Measurements from ENCODE around the gene PNPLA3. TPM values are rescaled to one million over a fixed set of nuclear protein-coding genes. Genes with fewer than 3 reads are reported as not detected.

Gene PNPLA3
- total RNA-seq, 6 experiments from 2014 or later, result 17.5 to 66.8 (median 60.3) TPM

DNA sequence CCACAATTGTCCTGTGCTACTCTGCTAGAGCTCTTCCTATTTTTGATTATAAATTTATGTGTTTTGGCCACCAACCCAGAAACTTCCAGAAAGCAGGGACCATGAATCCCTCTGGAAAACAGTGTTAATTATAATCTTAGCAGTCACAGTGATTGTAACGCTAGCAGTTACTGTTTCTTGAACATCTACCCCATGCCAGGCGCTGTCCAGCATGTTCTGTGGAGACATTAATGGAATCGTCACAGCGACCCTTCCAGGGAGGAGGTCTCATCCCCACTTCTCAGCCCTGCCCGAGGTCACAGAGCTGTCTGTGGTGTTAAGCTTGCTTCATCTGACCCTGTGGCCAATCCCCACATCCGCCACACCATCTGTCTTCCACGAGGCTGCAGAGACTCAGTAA lies 17.9 kb upstream of the PNPLA3 start:
- no peak for ATAC-seq
- no peaks in the 10 kb centered on the region for H3K4me1 ChIP-seq
- H3K27me3 ChIP-seq, result no peaks in the 10 kb centered on the region
- H3K36me3 ChIP-seq, result no peaks in the 10 kb centered on the region
- H3K4me3 ChIP-seq, result no peak overlapping the region
- WGBS (ENCODE audit: insufficient coverage, low coverage, low lambda C conversion rate, missing lambda C conversion rate), result 50% methylated on average over 5 of the region's 7 CpGs
- TF ChIP-seq POLR2A (IDR thresholded peaks at IDR 0.05), result no peak
- TF ChIP-seq, protein P1, sequence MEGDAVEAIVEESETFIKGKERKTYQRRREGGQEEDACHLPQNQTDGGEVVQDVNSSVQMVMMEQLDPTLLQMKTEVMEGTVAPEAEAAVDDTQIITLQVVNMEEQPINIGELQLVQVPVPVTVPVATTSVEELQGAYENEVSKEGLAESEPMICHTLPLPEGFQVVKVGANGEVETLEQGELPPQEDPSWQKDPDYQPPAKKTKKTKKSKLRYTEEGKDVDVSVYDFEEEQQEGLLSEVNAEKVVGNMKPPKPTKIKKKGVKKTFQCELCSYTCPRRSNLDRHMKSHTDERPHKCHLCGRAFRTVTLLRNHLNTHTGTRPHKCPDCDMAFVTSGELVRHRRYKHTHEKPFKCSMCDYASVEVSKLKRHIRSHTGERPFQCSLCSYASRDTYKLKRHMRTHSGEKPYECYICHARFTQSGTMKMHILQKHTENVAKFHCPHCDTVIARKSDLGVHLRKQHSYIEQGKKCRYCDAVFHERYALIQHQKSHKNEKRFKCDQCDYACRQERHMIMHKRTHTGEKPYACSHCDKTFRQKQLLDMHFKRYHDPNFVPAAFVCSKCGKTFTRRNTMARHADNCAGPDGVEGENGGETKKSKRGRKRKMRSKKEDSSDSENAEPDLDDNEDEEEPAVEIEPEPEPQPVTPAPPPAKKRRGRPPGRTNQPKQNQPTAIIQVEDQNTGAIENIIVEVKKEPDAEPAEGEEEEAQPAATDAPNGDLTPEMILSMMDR (IDR thresholded peaks at IDR 0.05), result no peak
- H3K9me3 ChIP-seq, result no peaks in the 10 kb centered on the region
- intact Hi-C loops (cut with DNase I), result no loop called here
- H3K27ac ChIP-seq, result no peak overlapping the region
- no peak for DNase-seq

DNA sequence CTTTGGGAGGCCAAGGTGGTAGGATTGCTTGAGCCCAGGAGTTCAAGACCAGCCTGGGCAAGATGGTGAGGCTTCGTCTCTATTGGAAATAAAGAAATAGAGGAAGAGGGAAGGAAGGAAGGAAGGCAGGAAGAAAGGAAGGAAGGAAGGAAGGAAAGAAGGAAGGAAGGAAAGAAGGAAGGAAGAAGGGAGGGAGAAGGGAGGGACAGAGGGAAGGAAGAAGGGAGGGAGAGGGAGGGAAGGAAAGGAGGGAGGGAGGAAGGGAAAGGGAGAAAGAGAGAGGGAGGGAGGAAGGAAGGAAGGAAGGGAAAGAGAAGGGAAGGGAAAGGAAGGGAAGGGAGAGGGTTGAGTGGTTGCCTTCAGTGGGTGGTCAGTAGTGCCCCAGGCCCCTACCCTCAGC lies 13.9 kb upstream of the PNPLA3 start:
- no peak for DNase-seq
- WGBS (ENCODE audit: insufficient coverage, low coverage, low lambda C conversion rate, missing lambda C conversion rate), result 75% methylated on average over 1 of the region's 1 CpG
- no peak for TF ChIP-seq POLR2A (IDR thresholded peaks at IDR 0.05)
- TF ChIP-seq, protein P1 (IDR thresholded peaks at IDR 0.05), result no peak
- H3K27ac ChIP-seq, result no peak overlapping the region
- H3K27me3 ChIP-seq, result no peaks in the 10 kb centered on the region
- H3K4me3 ChIP-seq, result no peak overlapping the region
- intact Hi-C loops (cut with DNase I), result no loop called here
- H3K9me3 ChIP-seq, result no peaks in the 10 kb centered on the region
- H3K36me3 ChIP-seq, result no peaks in the 10 kb centered on the region
- H3K4me1 ChIP-seq, result no peaks in the 10 kb centered on the region
- no peak for ATAC-seq

DNA sequence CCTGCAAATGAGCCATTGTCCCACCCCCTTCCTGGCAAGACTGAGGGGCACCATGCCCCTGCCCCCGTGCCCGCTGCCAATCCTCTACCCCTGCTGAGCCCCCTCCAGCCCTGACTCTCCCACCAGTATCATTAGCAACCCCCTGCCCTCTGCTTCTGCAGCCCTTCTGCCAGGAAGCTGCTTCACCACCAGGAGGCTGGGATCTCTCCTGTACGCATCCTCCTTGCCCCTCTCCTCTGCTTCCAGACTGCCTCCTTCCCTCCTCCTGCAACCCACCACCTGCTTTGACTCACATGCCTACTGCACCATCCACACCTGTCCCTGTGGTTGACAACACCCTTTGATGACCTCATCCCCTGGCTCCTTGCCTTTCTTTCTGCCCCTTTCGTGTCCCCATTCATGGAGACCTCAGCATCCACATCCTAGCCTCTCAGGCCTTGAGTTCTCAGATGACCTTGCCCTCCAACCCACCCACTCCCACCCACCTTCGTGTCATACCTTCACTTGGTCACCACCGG lies 13.4 kb upstream of the PNPLA3 start:
- WGBS (ENCODE audit: insufficient coverage, low coverage, low lambda C conversion rate, missing lambda C conversion rate), result 36% methylated on average over 4 of the region's 6 CpGs
- no peaks in the 10 kb centered on the region for H3K27me3 ChIP-seq
- H3K9me3 ChIP-seq, result no peaks in the 10 kb centered on the region
- TF ChIP-seq, protein P1 (IDR thresholded peaks at IDR 0.05), result no peak
- TF ChIP-seq POLR2A (IDR thresholded peaks at IDR 0.05), result no peak
- DNase-seq (no peak), ATAC-seq (no peak)
- intact Hi-C loops (cut with DNase I), result no loop called here
- H3K27ac ChIP-seq, result no peak overlapping the region
- no peaks in the 10 kb centered on the region for H3K4me1 ChIP-seq
- no peak overlapping the region for H3K4me3 ChIP-seq
- no peaks in the 10 kb centered on the region for H3K36me3 ChIP-seq

DNA sequence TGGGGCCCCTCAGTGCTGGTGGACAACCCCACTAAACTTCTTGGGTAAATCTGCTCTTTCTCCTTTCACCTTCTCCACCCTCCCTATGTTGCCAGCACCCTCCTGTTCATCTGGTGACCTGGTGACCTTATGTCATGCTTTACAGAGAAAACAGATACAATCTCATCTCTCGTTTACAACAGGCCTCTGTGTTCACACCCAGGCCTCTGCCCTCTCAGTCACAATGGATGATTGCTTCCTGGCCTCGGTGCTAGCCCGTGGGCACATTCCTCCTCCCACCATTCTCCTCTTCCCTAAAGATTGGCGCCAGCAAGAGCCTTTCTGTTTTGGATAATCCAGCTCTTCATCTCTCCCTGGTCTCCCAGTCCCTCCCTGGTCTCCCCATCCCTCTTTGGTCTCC lies 12.3 kb upstream of the PNPLA3 start:
- TF ChIP-seq, protein P1 (IDR thresholded peaks at IDR 0.05), result no peak
- TF ChIP-seq POLR2A (IDR thresholded peaks at IDR 0.05), result no peak
- Histone ChIP-seq H3K27ac (no peak overlapping the region), H3K9me3 (no peaks in the 10 kb centered on the region), H3K36me3 (no peaks in the 10 kb centered on the region), H3K4me3 (no peak overlapping the region), H3K4me1 (no peaks in the 10 kb centered on the region), H3K27me3 (no peaks in the 10 kb centered on the region)
- DNase-seq (no peak), ATAC-seq (no peak)
- intact Hi-C loops (cut with DNase I), result no loop called here
- 47% methylated on average over 4 of the region's 4 CpGs for WGBS (ENCODE audit: insufficient coverage, low coverage, low lambda C conversion rate, missing lambda C conversion rate)

DNA sequence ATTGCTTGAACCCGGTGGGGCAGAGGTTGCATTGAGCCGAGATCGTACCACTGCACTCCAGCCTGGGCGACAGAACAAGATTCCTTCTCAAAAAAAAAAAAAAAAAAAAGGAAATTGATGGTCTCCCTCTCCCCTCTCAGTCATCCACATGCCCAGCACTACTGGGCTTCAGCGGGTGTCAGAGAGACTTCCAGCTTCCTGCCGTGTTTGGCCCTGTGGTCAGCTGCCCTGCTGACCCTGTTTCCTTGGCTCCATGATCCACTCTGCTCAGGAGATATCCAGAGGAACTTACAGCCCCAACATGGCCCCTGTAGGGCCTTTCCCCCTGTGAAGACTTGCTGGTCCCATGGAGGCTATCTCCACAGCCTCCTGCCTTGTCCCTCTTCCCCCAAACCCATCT lies 6.1 kb upstream of the PNPLA3 start:
- DNase-seq, result no peak
- WGBS (ENCODE audit: insufficient coverage, low coverage, low lambda C conversion rate, missing lambda C conversion rate), result 20% methylated on average over 1 of the region's 6 CpGs
- Histone ChIP-seq H3K4me3 (no peak overlapping the region), H3K27ac (no peak overlapping the region), H3K9me3 (no peaks in the 10 kb centered on the region), H3K4me1 (peaks cover 0 to 21% (median 7%) of the 10 kb centered on the region in 4 donors), H3K36me3 (no peaks in the 10 kb centered on the region), H3K27me3 (no peaks in the 10 kb centered on the region)
- no peak for TF ChIP-seq POLR2A (IDR thresholded peaks at IDR 0.05)
- TF ChIP-seq, protein P1 (IDR thresholded peaks at IDR 0.05), result no peak
- intact Hi-C loops (cut with DNase I), result no loop called here
- ATAC-seq, result no peak
